Suppressor macrophage treated with lipopolysaccharide for 4 hours (primary cell): Measurements from ENCODE around the gene RBCK1.
"Not testable (repeated sequence)": the region's sequence is repeated elsewhere in the genome, so short reads cannot be mapped to it uniquely, and the experiment has no call there.

Experiments used
- DNase-seq: peaks from one replicate; pipeline ENCODE4 v3.0.0-alpha.2; 2020

Gene RBCK1

DNA sequence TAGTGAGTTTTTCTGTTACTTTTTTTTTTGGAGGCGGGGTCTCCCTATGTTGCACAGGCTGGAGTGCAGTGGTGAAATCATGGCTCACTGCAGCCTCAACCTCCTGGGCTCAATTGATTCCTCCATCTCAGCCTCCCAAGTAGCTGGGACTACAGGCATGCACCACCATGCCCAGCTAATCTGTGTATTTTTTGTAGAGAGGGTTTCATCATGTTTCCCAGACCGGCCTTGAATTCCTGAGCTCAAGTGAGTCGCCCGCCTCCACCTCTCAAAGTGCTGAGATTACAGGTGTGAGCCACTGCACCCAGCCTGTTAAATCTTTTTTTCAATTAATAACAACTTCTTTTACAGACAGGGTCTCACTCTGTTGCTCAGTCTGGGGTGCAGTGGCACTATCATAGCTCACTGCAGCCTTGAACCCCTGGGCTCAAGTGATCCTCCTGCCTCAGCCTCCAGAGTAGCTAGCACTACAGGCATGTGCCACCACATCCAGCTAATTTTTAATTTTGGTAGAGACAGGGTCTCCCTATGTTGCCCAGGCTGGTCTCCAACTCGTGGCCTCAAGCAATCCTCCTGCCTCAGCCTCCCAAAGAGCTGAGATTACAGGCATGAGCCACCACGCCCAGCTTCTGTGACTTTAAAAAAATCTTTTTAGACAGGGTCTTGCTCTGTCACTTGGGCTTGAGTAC is 68.6 kb downstream of the RBCK1 start:
- not testable (repeated sequence) for DNase-seq

DNA sequence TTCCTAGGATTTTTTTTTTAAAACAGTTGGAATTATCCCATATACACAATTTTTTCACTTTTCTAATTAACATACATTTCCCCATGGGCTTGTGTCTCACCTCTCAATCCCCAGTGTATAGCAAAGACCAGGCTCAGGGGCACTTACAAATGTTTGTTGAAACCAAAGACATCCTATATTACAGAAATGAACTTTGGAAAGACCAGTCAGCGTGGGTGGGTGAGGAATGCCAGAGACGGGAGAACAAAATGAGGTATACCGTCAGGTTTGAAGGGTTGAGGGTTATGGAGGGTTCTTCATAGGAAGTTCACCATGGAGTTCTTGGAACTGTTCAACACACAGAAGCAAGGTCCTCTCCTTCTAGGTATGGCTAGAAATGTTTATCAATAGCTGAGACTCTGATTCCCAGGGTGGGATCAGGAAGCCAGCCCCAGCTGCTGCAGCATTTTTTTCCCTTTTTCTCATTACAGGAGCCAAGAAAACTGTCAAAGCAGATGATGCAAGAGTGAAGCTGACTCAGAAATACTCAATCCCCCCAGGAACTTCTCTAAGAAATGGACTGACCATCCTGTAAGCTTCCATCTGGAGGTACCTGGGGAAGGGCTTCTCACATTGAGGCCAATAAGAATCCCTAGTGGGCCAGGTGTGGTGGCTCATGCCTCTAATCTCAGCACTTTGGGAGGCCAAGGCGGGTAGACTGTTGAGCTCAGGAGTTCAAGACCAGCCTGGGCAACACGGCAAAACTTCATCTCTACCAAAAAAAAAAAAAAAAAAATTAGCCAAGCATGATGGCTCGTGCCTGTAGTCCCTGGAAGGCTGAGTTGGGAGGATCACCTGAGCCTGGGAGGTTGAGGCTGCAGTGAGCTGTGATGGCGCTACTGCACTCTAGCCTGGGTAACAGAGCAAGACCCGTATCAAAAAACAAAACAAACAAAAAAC is 70.2 kb downstream of the RBCK1 start:
- no peak for DNase-seq

DNA sequence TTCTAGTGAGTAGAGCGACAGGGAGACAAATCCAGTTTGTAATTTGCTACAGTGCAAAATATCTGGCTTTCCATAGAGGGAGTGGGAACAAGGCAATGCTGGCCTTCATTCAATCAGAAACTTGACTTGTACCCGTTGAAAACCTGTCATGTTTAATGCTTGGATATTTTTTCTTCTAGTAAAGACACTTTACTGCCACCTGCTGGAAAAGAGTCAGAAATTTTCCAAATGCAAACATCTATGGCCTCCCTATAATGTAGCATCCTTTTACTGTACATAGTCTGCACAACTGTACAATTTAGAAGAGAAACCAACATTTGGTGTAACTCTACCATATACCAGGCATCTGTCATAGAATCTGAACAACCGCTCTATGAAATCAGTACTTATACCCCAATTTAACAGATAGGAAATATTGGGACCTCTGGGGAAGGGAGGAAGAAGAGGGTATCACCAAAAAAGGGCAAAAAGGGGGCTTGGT is 70.9 kb downstream of the RBCK1 start:
- peak; percentile 74 for DNase-seq

DNA sequence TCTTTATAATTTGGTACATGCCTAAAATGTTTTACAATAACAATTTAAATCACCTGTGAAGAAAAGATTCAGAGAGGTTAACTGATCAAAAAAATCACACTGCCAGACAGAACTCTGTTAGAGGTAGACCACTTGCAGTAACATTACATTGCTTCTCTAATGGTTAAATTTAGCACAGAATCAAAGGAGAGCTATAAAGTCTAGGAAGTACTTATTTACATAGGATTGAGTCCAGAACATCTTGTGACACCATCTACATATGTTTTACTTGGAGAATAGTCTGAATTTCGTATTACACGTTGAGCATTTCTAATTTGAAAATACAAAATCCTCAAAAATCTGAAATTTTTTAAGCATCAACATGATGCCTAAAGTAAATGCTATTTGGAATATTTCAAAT is 71.4 kb downstream of the RBCK1 start:
- no peak for DNase-seq

DNA sequence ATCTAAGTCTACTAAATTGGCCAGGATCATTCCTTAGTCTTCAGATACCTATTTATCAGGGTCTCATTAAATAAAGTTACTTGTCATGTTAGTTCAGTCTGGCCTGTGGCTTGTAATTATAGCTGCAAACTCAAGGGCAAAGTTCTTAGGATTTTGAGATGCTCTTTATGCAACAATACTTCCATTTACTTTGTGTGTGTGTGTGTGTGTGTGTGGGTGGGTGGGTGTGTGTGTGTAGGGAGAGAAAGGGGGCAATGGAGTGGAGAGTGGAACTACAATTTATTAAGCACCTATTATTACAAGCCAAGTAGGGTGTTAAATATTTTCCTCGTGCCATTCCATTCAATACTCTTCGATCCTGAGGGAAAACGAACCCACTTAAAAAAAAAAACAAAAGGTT is 71.9 kb downstream of the RBCK1 start:
- DNase-seq: no peak

DNA sequence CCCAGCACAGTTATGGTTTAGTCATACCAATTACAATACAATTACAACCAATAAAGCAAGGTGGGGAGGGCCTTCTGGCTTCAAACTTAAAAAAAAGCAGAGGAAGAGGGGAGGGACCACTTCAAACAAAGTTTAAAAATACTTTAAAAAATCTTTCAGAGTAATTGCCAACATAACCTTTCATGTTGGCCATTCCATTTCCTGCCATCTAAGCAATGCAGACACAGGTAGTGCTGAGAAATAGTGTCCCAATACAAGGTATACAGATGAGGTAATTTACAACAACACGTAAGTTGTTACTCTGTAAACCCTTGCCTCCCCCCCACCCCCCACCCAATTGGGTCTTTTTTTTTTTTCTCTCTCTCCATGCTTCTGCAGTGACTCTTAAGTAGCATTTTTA is 73.1 kb downstream of the RBCK1 start:
- no peak for DNase-seq
